Smooth muscle cell (in vitro differentiated cells): ENCODE results near the gene BMP2K. TPM values are rescaled to one million over a fixed set of nuclear protein-coding genes. Genes with fewer than 3 reads are reported as not detected.
"Not testable (repeated sequence)": the region's sequence is repeated elsewhere in the genome, so short reads cannot be mapped to it uniquely, and the experiment has no call there.

Experiments
- DNase-seq: peaks from one replicate; lab custom pipeline; 2025; ENCODE audit not compliant: unreplicated experiment; lab: John Stamatoyannopoulos, UW
- H2AFZ ChIP-seq: fragments of 200-600 bp; sonication (generic); 2 replicates; pipeline ENCODE4 v1.6.0; 2016; ENCODE audit warnings: antibody characterized with exemption, low read depth, mild to moderate bottlenecking
- H3F3A ChIP-seq: fragments of 200-600 bp; sonication (generic); 2 replicates; pipeline ENCODE4 v1.6.0; 2017; ENCODE audit warnings: antibody characterized with exemption, low read depth
- H3K27ac ChIP-seq: fragments of 200-600 bp; sonication (generic); 2 replicates; pipeline ENCODE4 v1.5.1; 2016; ENCODE audit warnings: low read depth, mild to moderate bottlenecking
- H3K27me3 ChIP-seq: fragments of 200-600 bp; sonication (generic); 2 replicates; pipeline ENCODE4 v1.6.1; 2016; ENCODE audit warnings: low read depth, mild to moderate bottlenecking
- H3K36me3 ChIP-seq: fragments of 200-600 bp; sonication (generic); 2 replicates; pipeline ENCODE4 v1.5.1; 2016; ENCODE audit warnings: low read depth
- H3K4me1 ChIP-seq: fragments of 200-600 bp; sonication (generic); 2 replicates; pipeline ENCODE4 v1.5.1; 2016; ENCODE audit warnings: low read depth
- H3K4me2 ChIP-seq: fragments of 200-600 bp; sonication (generic); 2 replicates; pipeline ENCODE4 v1.6.0; 2016; ENCODE audit warnings: mild to moderate bottlenecking
- H3K4me3 ChIP-seq: fragments of 200-600 bp; sonication (generic); 2 replicates; pipeline ENCODE4 v1.5.1; 2016; ENCODE audit warnings: mild to moderate bottlenecking
- H3K79me2 ChIP-seq: fragments of 200-600 bp; sonication (generic); 2 replicates; pipeline ENCODE4 v1.6.0; 2016; ENCODE audit warnings: low read depth, mild to moderate bottlenecking
- H3K9ac ChIP-seq: fragments of 200-600 bp; sonication (generic); 2 replicates; pipeline ENCODE4 v1.6.0; 2016; ENCODE audit warnings: low read depth
- H3K9me3 ChIP-seq: fragments of 200-600 bp; sonication (generic); replicated peaks from 2 replicates; pipeline ENCODE4 v1.5.1; 2016; ENCODE audit warnings: low read depth
- H4K20me1 ChIP-seq: fragments of 200-600 bp; sonication (generic); 2 replicates; pipeline ENCODE4 v1.6.0; 2016; ENCODE audit warnings: low read depth
- CTCF ChIP-seq: fragments of 200-600 bp; sonication (generic); IDR thresholded peaks from 2 replicates; pipeline ENCODE4 v1.5.1; 2017; ENCODE audit warnings: borderline replicate concordance, mild to moderate bottlenecking, antibody characterized with exemption; ENCODE audit not compliant: insufficient read depth, poor library complexity, severe bottlenecking
- WGBS: methylation state at CpG from one replicate; pipeline ENCODE4 v1.1.7; 2016; ENCODE audit warnings: low lambda C conversion rate; 5-methylcytosine and 5-hydroxymethylcytosine counted together
- polyA plus RNA-seq: library from polyadenylated mRNA; unstranded; fragments of >200 nt; fragmentation: Nextera tagmentation; extraction: Ambion mirVana; gene quantifications from 2 replicates; pipeline ENCODE4 v1.2.1, GENCODE V29; 2016
- total RNA-seq: library from RNA; depleted of rRNA; stranded (reverse); fragments of >200 nt; gene quantifications from 2 replicates; pipeline ENCODE4 v1.2.3, GENCODE V29; 2014

BMP2K gene
- total and polyA plus RNA-seq, 2 experiments from 2014 or later, result 3.9 to 32.0 TPM

- Histone ChIP-seq H2AFZ (no peak overlapping the region), H3F3A (no peaks in the 10 kb centered on the region), H3K4me1 (no peaks in the 10 kb centered on the region), H3K27me3 (no peaks in the 10 kb centered on the region), H3K4me2 (no peak overlapping the region), H3K9me3 (no peaks in the 10 kb centered on the region), H3K9ac (no peak overlapping the region), H3K4me3 (no peak overlapping the region), H3K79me2 (no peaks in the 10 kb centered on the region), H3K36me3 (peaks cover 7% of the 10 kb centered on the region), H3K27ac (no peak overlapping the region), H4K20me1 (peaks cover 5% of the 10 kb centered on the region)
- TF ChIP-seq CTCF, result no peak
- no peak for DNase-seq
- WGBS, result 86% methylated on average over 2 of the region's 2 CpGs
Observed at GRCh38 chr4:78863991-78864390, 87.8 kb downstream of the BMP2K start.

GRCh38 chr4:78864405-78865024, 88.4 kb downstream of the BMP2K start:
- no peak for DNase-seq
- no peak overlapping the region for H3K9ac ChIP-seq
- H3K4me3 ChIP-seq, result no peak overlapping the region
- H3K4me2 ChIP-seq, result no peak overlapping the region
- H3K36me3 ChIP-seq, result peaks cover 7% of the 10 kb centered on the region
- no peak overlapping the region for H3K27ac ChIP-seq
- 47% methylated on average over 3 of the region's 3 CpGs for WGBS
- no peak overlapping the region for H2AFZ ChIP-seq
- peaks cover 5% of the 10 kb centered on the region for H4K20me1 ChIP-seq
- H3F3A ChIP-seq, result no peaks in the 10 kb centered on the region
- no peaks in the 10 kb centered on the region for H3K9me3 ChIP-seq
- H3K27me3 ChIP-seq, result no peaks in the 10 kb centered on the region
- no peaks in the 10 kb centered on the region for H3K79me2 ChIP-seq
- TF ChIP-seq CTCF, result peak; percentile 80
- no peaks in the 10 kb centered on the region for H3K4me1 ChIP-seq

GRCh38 chr4:78865451-78865850, 89.3 kb downstream of the BMP2K start:
- WGBS, result 97% methylated on average over 2 of the region's 2 CpGs
- Histone ChIP-seq H3K9me3 (no peaks in the 10 kb centered on the region), H4K20me1 (peaks cover 5% of the 10 kb centered on the region), H3K79me2 (no peaks in the 10 kb centered on the region), H3K36me3 (peaks cover 7% of the 10 kb centered on the region), H3K4me3 (no peak overlapping the region), H3F3A (no peaks in the 10 kb centered on the region), H3K27ac (no peak overlapping the region), H3K27me3 (no peaks in the 10 kb centered on the region), H3K9ac (no peak overlapping the region), H3K4me1 (no peaks in the 10 kb centered on the region), H2AFZ (no peak overlapping the region), H3K4me2 (no peak overlapping the region)
- DNase-seq, result no peak
- no peak for TF ChIP-seq CTCF

- not testable (repeated sequence) for H3K4me3 ChIP-seq, H3K4me2 ChIP-seq, H3F3A ChIP-seq, DNase-seq, H3K9ac ChIP-seq, H3K4me1 ChIP-seq, H3K27me3 ChIP-seq, H3K9me3 ChIP-seq, H2AFZ ChIP-seq, H3K79me2 ChIP-seq, H3K27ac ChIP-seq, H4K20me1 ChIP-seq
- WGBS, result 98% methylated on average over 5 of the region's 5 CpGs
- H3K36me3 ChIP-seq, result peaks cover 20% of the 10 kb centered on the region
Observed at GRCh38 chr4:78868712-78869111, 92.6 kb downstream of the BMP2K start.
